SK-N-SH (cell line): Measurements from ENCODE around the gene FABP6.

Experiments
- CHD2 ChIP-seq: fragments of 150-350 bp; IDR thresholded peaks from 2 replicates; pipeline ENCODE4 v1.6.1; 2018; ENCODE audit warnings: low read length; ENCODE audit not compliant: partially characterized antibody
- EP300 ChIP-seq, 2 experiments: IDR thresholded peaks; 2 replicates each; pipeline versions ENCODE4 v1.4.0 to v1.6.1; 2012; ENCODE audit warnings: borderline replicate concordance in 1 of 2, low read depth in 1 of 2, low read length in 1 of 2
- GABPA ChIP-seq: IDR thresholded peaks from 2 replicates; pipeline ENCODE4 v1.4.0; 2012; ENCODE audit warnings: low read depth, mild to moderate bottlenecking
- GATA2 ChIP-seq: sonication (generic); formaldehyde crosslinking; IDR thresholded peaks from 2 replicates; pipeline ENCODE4 v1.5.0; 2020; ENCODE audit warnings: mild to moderate bottlenecking, missing genetic modification reagents
- NFIC ChIP-seq: IDR thresholded peaks from 2 replicates; pipeline ENCODE4 v1.4.0; 2012; ENCODE audit warnings: borderline replicate concordance
- POLR2AphosphoS5 ChIP-seq: IDR thresholded peaks from 2 replicates; pipeline ENCODE4 v1.6.1; 2012; ENCODE audit warnings: low read depth, low read length
- TF ChIP-seq, protein P1 (sequence below): fragments of 200-600 bp; sonication (generic); IDR thresholded peaks from 2 replicates; pipeline ENCODE4 v1.6.1; 2017; ENCODE audit warnings: antibody characterized with exemption, mild to moderate bottlenecking, moderate library complexity
- TF ChIP-seq, protein P2 (sequence below): fragments of 150-350 bp; IDR thresholded peaks from 2 replicates; pipeline ENCODE4 v1.6.1; 2017; ENCODE audit warnings: antibody characterized with exemption, low read length, low read depth, borderline replicate concordance

DNA sequence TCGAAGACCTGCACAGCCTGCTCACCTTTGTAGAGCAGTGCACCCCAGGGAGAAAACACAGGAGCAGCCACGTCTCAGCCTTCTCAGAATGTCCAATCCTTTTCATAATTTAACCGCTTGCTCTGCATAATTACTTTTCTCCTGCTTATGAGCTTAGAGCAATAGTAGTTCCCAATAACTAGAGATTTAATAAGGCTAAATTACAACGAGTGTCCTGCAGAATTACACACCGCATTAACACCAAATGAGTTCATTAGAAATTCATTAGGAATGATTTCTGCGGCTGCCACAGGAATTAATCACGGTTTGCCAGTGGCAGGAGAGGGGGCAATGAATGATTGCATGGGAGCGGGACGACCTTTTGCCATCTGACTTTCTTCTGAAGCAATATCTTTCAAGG, 18.7 kb upstream of the FABP6 start:
- TF ChIP-seq NFIC = no peak
- TF ChIP-seq, protein P1, sequence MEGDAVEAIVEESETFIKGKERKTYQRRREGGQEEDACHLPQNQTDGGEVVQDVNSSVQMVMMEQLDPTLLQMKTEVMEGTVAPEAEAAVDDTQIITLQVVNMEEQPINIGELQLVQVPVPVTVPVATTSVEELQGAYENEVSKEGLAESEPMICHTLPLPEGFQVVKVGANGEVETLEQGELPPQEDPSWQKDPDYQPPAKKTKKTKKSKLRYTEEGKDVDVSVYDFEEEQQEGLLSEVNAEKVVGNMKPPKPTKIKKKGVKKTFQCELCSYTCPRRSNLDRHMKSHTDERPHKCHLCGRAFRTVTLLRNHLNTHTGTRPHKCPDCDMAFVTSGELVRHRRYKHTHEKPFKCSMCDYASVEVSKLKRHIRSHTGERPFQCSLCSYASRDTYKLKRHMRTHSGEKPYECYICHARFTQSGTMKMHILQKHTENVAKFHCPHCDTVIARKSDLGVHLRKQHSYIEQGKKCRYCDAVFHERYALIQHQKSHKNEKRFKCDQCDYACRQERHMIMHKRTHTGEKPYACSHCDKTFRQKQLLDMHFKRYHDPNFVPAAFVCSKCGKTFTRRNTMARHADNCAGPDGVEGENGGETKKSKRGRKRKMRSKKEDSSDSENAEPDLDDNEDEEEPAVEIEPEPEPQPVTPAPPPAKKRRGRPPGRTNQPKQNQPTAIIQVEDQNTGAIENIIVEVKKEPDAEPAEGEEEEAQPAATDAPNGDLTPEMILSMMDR = no peak
- no peak for TF ChIP-seq CHD2
- no peak for TF ChIP-seq POLR2AphosphoS5
- TF ChIP-seq EP300 (IDR thresholded peaks at IDR 0.05; ENCODE audit: borderline replicate concordance in 1 of 2, low read depth in 1 of 2, low read length in 1 of 2) = no peak
- TF ChIP-seq, protein P2, sequence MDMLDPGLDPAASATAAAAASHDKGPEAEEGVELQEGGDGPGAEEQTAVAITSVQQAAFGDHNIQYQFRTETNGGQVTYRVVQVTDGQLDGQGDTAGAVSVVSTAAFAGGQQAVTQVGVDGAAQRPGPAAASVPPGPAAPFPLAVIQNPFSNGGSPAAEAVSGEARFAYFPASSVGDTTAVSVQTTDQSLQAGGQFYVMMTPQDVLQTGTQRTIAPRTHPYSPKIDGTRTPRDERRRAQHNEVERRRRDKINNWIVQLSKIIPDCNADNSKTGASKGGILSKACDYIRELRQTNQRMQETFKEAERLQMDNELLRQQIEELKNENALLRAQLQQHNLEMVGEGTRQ = no peak
- no peak for TF ChIP-seq GABPA
- no peak for TF ChIP-seq GATA2 (CRISPR knock-in tag)
